Gastroesophageal sphincter (tissue), 3 donors: ENCODE measurements around the gene KRAS.

ENCODE experiments used
- EP300 ChIP-seq: sonication (generic); formaldehyde crosslinking; IDR thresholded peaks from one replicate; pipeline ENCODE4 v1.6.1; 2017; ENCODE audit warnings: antibody characterized with exemption, mild to moderate bottlenecking
- POLR2A ChIP-seq, 2 donors: fragments of 450-650 bp; IDR thresholded peaks; one replicate each; pipeline ENCODE4 v1.6.1; 2017; ENCODE audit warnings: antibody characterized with exemption in 2 of 2, mild to moderate bottlenecking in 2 of 2, moderate library complexity in 1 of 2
- POLR2AphosphoS5 ChIP-seq: sonication (generic); formaldehyde crosslinking; IDR thresholded peaks from one replicate; pipeline ENCODE4 v1.6.1; 2017; ENCODE audit warnings: antibody characterized with exemption
- TF ChIP-seq, protein P1 (sequence below), 4 experiments: fragments of 200-600 bp in 2 of 4; fragments of 450-650 bp in 2 of 4; sonication (generic) in 1 of 4; IDR thresholded peaks; one replicate each; pipeline ENCODE4 v1.5.1; 2017 to 2019; ENCODE audit warnings: antibody characterized with exemption in 4 of 4, mild to moderate bottlenecking in 2 of 4, moderate library complexity in 2 of 4

DNA sequence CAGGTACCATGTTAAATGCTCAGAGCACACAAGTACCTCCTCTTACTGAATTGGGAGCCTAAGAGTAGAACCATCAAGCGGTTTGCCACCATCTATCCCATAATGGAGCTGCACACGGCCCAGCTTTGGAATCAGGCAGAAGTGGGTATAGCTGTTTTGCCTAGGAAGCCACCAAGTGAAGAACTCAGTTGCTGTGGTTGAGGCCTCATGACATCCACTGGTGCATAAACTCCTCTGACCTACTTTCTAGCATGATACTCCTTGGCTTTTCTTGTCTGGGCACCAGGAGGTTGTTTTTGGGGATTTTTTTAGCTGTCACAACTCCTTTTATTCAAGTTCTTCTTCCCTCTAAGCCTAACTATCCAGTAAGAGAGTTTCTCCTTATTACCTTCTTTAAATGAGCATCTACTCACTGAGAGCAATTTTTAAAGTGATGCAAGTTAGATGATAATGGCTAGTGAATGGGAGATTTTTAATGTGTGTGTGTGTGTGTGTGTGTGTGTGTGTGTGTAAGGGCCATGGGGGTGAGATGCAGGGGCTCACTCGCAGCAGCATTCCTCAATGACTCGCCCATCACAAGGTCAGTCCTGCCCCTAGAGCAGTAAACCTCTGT is 20.9 kb upstream of the KRAS start:
- TF ChIP-seq, protein P1, sequence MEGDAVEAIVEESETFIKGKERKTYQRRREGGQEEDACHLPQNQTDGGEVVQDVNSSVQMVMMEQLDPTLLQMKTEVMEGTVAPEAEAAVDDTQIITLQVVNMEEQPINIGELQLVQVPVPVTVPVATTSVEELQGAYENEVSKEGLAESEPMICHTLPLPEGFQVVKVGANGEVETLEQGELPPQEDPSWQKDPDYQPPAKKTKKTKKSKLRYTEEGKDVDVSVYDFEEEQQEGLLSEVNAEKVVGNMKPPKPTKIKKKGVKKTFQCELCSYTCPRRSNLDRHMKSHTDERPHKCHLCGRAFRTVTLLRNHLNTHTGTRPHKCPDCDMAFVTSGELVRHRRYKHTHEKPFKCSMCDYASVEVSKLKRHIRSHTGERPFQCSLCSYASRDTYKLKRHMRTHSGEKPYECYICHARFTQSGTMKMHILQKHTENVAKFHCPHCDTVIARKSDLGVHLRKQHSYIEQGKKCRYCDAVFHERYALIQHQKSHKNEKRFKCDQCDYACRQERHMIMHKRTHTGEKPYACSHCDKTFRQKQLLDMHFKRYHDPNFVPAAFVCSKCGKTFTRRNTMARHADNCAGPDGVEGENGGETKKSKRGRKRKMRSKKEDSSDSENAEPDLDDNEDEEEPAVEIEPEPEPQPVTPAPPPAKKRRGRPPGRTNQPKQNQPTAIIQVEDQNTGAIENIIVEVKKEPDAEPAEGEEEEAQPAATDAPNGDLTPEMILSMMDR (IDR thresholded peaks at IDR 0.05): no peak
- TF ChIP-seq POLR2A (IDR thresholded peaks at IDR 0.05): no peak
- TF ChIP-seq POLR2AphosphoS5: no peak
- TF ChIP-seq EP300: no peak
